GM21381 (cell line): ENCODE data around the gene PTPN1.
"Not testable (repeated sequence)": the region's sequence is repeated elsewhere in the genome, so short reads cannot be mapped to it uniquely, and the experiment has no call there.

ENCODE experiments used
- ATAC-seq: cut with Tn5 transposase; IDR thresholded peaks from one replicate; pipeline ENCODE4 v1.9.1; 2021; ENCODE audit warnings: mild to moderate bottlenecking, moderate library complexity; ENCODE audit not compliant: unreplicated experiment

The PTPN1 gene

DNA sequence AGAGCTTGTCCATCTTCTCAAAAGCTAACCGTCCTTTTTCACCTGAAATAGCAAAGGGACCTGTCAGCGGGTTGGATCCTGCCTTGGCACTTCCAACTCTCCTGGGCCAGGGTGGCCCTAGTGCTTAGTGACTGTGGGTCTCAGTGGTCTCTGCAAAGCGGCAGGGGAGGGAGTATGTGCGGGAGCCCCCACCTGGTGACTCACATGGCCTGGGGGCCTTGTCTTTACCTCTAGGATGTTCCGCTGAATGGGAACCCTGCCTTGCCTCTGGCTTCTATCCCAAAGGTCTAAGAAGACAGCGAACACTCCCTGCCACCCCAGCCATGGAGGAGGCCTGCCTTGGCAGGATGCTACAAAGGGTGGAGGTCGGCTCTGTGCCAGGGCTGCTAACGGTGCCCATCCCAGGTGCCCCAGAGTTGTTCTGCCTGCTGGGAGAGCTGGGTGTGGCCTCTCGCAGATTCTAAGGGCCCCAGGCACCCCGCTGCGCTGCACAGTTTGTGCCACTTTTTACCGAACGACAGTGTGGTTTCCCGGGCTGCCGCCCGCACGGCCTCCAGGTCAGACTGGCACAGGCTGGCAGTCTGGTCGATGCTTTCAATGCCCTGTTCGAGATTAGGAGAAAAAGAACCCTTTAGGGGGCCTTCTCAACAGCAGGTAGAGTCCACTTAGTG, 77.2 kb downstream of the PTPN1 start:
- ATAC-seq: no peak

DNA sequence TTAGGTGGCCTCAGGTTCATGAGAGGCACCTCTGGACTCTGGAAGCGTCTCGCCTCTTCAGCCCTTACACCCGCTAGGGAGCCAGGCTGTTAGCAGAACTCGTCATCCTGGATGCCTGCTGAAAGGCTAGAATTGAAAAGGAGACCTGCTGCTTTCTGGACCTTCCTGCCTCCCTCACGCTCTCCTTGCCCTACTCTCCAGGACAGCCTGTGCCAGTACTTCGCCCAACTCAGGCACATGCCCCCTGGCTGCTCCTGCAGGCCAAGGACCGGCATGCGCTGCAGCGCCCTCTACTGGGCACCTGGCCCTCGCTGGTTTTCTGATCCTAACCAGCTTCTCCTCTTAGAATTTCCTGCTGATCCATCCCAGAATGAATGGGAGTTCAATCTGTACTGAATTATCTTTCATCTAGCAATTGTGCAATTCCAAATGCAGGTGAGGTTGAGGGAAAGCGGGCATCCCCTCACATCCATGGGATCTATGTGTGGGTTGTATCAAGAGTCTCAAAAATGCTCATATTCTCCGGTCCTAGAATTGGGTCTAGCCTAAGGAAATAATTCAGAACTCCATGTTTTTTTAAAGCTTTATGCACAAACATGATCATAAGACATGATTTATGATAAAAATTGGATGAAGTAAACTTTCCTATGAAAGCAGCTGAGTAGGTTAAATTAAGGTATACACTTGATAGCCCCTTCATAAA, 78.0 kb downstream of the PTPN1 start:
- ATAC-seq: no peak

DNA sequence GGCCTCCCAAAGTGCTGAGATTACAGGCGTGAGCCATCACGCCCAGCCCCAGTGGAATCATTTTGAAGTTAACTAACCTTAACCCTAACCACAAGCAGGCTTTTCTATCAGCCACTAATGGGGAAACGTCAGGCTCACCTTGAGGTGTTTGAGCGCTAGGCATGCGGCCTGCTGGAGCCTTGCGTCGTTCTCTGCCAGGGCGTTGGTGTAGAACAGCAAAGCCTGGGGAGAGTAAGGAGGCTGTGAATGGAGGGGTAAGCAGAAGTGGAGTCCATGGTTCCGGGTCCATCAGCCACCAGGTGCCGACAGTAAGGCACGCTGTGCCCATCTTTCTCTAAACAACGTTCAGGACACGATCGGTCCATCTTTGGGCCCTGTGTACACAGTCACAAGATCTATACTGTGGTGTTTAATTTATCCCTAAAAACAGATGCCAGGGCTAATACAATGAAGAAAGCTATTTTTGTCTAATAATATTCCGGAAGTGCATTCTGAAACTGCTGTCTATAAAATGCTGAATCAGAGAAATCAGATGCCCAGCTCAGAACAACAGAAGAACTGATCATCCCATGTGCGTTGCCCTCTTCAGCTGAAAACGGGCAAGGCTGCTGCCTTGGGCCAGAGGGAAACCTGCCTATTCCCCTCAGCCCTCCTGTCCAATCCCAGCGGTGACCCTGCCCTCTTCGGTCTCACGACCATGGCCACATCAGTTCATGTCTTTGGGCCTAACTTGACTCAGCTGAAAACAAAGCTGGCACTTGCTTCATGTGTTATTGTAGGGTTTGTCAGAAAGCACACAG, 79.6 kb downstream of the PTPN1 start:
- no peak for ATAC-seq

DNA sequence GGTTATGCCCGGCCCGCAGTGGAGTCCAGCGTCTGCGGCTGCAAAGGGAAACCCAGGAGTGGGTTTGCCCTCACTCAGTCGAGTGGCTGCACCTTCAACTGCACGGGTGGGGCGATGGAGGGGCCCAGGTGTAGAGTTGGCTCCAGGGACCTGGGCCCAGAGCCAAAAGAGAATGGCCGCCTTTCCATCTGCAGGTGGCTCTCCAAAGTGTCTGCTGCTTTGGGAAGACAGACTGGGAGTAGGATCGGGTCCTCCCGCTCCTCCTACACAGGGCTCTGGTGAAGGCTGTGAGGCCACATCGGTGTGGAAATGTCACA, 80.1 kb downstream of the PTPN1 start:
- ATAC-seq: no peak

DNA sequence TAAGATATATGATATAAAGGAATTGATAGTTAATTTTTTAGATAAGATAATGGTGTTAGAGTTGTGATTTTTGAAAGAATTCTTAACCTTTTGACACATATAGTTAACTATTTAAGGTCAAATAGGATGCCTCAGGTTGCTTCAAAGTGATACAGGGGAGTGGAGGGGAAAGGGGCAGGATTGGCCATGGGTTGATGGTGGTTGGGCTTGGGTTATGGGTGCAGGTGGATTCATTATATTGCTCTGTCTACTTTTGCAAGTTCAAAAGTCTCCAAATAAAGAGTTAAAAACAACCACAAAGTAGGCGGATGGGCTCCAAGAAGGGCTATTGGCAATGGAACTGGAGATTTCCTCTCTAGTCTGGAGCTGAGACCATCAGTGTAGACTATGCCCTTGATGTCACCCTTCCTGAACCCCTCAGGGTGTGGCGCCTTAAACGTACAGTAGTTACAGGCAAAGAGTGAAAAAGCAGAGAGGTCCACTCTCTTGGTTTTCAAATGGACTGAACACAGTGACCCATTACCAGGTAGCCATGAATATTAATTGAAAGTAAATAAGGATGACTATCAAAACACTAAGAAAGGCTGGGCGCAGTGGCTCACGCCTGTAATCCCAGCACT, 81.2 kb downstream of the PTPN1 start:
- no peak for ATAC-seq

DNA sequence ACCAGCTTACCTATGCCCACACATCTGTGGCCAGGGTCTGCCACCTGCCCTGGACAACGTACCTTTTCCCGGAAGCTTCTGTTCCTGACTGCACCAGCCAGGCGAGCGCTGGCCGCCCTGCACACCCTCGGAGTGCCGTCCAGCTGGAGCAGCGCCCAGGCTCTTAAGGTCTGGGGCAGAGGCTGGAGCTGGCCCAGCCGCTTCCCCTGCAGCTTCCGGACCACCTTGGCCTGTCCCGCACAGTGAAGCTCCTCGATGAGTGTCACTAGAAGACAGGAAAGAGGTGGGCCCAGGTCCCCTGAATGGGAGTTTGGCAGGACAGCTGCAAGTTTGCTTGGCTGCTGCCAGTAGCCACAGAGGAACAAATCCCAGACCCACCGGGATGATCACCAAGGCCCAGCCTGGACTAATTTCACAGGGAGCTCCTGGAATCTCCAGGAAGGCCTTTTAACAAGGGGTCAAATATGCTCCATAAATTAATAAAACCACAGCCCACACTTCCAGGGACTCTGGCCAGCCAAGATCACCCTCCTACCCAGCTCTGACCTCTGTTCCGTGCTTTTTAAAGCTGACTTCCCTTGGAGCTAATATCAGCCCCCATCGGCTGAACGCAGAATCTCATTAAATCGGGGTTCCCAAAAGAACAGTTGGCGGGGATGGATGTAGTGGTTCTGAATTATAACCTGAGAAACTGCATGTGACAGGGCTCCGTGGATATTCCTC, 82.3 kb downstream of the PTPN1 start:
- ATAC-seq: no peak

DNA sequence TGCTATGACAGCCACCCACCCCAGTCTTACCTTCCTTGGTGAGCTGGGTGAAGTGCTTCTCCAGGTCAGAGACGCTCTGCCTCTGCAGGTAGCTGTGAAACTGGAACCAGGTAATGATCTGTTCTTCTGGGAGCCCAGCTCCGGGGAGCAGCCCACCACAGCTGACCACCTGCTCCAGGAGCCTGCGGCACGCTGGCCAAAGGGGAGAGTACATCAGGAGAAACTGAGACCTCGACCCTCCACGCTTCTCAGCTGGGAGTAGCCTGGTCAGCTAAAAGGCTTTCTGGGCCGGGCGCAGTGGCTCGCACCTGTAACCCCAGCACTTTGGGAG, 82.8 kb downstream of the PTPN1 start:
- ATAC-seq: no peak

DNA sequence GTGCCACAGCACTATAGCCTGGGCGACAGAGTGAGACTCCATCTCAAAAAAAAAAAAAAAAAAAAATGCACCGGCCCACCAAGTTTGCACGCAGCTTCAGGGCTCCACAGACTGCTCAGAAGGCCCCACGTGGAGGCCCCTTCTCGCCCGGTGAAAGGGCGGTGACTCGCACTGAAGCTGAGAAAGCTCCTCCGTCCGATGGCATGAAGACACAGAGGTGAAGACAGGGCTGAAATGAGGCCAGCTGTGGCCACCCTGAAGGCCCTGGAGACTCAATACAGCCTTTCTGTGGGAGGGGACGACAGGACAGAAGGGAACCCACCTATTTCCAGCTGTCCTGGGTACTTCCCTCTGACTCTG, 84.0 kb downstream of the PTPN1 start:
- ATAC-seq: no peak

DNA sequence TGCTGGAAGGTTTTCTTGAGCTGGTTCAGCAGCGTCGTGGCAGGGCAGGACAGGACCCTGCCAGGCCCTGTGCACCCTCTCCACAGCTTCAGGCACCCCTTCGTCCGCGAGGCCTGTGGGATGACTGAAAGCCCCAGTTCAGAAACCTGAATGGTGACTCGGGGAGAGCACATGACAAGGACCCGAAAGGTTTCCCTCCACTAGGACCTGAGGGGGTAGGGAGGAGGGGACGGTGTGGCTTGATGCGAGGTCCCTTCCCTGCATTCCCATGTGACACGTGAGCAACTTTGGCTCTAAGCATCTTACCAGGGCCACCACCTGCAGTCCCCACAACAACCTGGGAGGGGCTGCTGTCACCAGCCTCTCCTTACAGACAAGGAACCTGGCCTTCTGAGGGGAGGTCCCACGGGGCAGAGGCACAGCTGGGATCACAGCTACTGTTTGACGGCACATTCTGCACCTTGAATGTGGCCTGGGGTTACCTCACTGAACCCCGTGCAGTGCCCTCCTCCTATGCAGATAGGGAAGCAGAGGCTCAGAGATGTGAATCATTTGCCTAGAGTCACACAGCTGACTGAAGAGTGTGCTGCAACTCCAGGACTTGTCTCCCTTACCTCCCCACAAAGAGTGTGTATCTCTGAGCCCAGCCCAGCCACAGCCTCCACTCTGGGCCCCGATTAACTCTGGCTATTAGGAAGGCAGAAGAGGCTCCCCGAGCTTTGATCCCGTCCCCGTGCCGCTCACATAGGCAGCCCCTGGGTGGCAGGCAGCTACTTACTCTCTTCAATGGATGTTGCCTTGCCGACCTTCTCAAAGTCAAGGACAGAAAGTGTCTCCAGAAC, 84.6 kb downstream of the PTPN1 start:
- ATAC-seq: no peak

DNA sequence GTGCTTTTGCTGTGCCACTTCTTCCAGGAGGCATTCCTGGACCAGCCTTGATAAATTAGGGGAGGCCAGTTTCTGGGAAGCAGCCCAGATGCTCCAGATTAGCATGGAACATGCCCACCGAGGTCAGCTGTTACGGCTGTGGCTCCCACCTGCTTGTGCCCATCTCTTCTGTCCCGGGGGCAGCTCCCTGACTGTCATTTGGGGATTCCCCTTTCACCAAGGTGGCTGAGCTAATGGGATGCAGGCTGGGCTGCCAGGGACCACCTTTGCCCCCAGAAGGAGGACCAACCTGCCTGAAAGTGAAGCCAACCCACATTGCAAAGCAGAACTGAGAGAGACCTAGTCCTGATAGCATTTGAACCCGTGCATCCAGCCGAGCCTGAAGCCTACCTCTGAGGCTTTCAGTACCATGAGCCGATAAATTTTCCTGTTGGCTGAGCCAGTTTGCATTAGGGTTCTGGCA, 85.3 kb downstream of the PTPN1 start:
- no peak for ATAC-seq

DNA sequence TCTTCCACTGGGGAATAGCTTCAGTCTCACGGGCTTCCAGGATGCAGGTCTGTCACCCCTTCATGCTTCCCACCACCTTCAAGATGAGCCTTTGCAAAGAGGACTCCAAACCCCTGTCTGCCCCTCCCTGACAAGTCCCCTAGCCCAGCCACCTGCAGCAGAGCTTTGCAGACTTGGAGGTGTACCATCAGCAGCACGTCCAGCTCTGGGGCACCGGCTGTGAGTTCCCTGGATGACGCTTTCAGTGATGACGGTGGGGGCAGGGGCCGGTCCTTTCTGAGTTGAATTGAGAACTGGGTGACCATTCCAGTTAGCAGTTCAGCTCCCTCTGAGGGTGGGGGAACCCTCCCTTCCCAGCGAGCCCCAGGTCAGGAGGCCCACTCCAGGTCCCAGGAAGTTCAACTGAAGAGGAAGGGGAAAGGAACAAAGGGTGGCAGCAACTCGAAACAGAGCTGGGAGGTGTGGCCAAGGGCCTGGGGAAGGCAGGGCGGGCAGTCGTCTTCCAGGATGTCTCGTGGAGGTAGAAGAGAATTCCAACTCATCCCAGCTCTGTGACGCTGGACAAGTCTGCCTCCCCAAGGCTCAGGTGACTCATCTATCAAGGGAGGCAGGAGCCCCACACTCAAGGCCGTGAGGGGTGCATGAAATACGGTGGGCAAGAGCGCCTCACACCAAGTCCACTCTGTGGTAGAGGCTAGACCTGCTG, 86.0 kb downstream of the PTPN1 start:
- ATAC-seq: no peak

DNA sequence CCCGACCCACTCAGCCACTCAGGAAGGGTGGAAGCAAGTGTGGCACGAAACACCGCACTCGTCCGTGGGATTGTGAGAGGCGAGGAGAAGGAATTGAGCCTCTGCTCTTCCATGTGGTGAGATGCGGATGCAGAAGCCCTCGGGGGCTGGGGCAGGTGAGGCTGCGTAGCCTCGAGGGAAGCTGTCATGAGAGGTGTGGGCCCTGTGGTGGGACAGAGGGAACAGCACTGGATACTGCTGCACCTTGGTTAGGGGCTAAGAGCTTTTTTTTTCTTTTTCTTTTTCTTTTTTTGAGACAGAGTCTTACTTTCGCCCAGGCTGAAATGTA, 86.5 kb downstream of the PTPN1 start:
- ATAC-seq: no peak

DNA sequence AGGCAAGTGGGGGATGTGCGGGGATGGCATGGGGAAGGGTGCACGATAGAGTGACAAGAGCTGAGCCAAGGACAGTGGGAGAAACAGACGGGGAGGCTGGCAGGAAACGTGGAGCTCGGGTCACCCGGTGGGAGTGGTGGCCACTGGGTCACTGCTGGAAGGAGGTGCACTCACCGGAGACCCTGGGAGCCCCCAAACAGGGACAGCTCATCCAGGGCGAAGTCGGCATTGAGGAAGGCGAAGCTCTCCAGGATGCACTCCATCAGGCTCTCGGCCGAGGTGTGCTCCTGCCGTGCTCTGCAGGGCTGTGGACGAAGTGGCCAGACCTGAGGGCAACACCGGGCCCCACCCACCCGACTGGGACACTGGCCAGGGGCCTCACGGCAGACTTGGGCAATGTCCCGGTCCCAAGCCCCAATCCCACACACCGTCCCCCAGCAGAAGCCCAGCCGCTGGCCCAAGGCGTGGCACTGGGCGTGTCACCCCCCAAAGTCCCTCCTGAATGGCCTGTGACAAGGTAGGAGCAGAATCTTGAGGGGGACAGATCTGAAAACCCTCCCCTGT, 87.3 kb downstream of the PTPN1 start:
- no peak for ATAC-seq

DNA sequence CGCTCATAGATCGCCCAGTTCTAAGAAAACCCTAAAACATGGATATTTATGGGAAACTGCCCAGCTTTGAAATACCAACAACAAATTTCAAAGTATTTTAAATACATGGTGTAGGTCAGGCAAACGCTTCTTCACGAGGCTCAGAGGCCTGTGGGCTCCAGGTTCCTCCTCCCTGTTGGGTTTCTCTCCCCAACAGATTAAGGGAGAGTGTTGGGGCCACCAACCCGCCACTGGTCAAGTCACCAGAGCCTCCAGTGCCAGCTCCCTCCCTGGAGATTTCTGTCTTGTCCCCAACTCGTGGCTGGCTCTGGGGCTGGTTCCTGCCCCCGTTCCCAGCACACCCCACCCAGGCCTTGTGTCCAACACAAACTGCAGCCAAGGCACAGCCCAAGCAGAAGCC, 87.9 kb downstream of the PTPN1 start:
- ATAC-seq: no peak

DNA sequence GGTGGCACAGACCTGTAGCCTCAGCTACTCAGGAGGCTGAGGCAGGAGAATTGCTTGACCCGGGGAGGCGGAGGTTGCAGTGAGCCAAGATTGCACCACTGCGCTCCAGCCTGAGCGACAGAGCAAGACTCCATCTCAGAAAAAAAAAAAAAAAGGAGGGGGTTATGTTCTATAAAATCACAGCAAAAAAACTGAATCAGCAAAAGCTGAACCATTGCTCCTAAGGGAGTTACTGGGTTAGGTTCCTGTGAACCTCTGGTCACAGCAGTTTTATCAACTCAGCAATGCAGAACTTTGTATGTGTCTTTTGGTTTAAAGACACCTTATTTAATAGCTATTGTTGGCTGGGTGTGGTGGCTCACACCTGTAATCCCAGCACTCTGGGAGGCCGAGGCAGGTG, 88.6 kb downstream of the PTPN1 start:
- not testable (repeated sequence) for ATAC-seq

DNA sequence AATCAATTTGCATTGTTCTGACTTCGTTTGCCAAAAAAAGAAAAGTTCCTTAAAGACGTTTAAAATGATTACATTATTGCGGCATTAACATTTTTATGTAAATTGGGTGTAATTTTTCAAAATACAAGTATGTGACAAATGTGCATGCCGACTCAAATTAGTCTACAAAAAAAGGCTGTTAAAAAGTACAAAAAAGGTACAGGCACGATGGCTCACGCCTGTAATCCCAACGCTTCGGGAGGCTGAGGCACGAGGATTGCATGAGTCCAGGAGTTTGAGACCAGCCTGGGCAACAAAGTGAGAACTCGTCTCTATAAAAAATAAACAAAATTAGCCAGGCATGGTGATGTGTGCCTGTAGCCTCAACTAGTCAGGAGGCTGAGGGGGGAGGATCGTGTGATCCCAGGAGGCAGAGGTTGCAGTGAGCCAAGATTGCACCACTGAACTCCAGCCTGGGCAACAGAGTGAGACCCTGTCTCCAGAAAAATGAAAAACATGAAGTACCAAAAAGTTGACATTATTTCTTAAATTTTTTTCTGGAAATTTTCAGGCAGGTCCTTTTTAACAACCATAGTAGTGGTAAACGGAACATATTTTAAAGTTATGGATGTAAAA, 90.2 kb downstream of the PTPN1 start:
- no peak for ATAC-seq

DNA sequence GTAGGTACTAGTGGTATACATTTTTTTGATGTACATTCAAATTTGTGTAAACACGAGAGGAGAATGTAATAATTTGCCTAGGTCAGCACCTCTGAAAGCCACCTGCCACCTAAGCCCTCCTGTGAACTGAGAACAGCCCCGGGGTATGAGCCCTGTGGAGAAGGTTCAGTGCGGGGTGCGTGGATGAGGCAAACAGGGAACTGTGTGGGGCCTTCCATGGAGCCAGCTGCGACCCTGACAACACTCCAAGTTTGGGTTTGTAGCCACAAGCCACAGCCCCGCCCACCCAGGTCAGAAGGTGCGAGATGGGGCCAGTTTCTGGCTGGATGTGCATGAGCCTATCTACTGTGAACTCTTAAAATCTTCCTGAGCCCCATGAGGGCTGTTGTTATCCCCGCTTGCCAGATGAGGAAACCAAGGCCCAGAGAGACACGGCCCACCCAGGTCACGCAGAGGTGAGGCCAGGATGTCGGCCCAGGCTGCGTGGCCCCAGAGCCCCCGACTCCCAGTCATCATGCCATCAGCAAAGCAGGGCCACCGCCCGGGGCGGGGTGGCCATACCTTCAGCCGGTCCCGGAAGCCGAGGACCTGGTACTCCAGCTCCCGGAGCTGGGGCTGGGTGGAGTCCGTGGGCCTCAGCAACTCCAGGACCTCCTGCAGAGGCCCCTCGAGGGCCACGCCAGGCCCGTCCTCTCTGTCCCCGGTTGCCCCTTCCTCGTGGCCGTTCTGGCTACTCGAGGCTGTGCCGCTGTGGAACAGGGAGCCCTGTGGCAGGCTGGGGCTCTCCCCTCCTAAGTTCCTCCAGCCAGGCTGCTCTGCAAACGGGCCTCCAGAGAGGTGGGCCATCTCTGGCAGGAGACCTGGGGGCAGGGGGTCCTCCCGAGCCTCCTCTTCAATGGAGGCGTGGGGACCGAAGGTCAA, 91.6 kb downstream of the PTPN1 start:
- ATAC-seq: no peak
